ENCODE results near the gene LSM14A.

Gene LSM14A

DNA sequence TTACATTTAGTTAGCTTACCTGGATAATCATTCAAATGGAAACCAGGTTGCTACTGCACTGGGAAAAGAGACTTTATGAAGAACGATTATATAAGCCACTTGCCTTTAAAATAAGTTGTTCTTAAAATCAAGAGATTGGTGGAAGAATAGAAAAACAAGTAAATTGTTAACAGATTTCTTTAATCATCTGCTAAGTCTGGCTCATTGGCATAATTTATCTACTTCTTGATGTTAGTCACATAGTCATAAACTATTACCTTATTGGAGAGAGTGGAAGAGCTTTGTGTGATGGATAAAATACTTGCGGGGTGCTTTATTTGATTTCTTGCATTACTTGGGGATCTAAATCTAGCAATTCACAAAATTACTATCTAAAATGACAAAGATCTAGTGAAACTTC lies 6.8 kb downstream of the LSM14A start:
- DNase-seq (ENCODE audit: extremely low read depth, low read depth), result no peak
- TF ChIP-seq, protein P1, sequence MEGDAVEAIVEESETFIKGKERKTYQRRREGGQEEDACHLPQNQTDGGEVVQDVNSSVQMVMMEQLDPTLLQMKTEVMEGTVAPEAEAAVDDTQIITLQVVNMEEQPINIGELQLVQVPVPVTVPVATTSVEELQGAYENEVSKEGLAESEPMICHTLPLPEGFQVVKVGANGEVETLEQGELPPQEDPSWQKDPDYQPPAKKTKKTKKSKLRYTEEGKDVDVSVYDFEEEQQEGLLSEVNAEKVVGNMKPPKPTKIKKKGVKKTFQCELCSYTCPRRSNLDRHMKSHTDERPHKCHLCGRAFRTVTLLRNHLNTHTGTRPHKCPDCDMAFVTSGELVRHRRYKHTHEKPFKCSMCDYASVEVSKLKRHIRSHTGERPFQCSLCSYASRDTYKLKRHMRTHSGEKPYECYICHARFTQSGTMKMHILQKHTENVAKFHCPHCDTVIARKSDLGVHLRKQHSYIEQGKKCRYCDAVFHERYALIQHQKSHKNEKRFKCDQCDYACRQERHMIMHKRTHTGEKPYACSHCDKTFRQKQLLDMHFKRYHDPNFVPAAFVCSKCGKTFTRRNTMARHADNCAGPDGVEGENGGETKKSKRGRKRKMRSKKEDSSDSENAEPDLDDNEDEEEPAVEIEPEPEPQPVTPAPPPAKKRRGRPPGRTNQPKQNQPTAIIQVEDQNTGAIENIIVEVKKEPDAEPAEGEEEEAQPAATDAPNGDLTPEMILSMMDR (IDR thresholded peaks at IDR 0.05; ENCODE audit: low read depth, low read length), result no peak

DNA sequence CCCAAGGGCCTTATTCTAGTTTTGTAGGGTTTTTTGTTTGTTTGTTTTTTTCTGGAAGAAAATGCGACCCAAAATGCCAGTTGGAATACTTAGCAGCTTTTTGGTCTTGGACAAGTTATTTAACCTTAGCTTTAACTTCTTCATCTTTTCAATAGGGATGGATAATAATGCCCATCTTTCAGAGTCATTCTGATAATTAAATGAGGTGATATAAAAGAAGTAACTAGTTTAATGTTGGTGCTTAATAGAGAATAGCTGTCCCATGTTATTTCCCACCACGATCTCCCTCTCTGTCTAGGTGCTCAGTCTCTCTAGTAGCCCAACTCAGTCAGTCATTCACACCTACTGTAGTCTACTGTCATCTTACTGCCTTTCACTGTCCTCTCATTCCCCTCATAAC lies 8.0 kb downstream of the LSM14A start:
- TF ChIP-seq, protein P1 (IDR thresholded peaks at IDR 0.05; ENCODE audit: low read depth, low read length), result no peak
- DNase-seq (ENCODE audit: extremely low read depth, low read depth), result no peak

DNA sequence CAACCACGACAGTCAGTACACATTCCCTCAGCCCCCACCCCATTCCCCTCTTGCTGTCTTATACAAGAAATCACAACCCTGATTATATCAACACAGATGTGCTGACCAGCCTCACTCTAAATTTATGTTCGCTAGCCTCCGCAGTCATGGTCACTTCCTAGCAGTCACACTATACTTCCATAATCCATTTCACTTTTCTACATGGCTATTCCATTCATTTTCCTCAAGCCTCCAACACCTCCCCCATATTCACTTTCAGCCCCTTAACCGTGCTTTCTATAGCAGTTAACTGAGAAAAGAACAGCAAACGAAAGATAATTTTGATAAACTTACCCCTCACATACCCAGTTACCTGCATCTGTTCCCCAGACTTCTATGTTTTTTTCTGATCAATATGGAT lies 8.4 kb downstream of the LSM14A start:
- TF ChIP-seq, protein P1 (IDR thresholded peaks at IDR 0.05; ENCODE audit: low read depth, low read length), result no peak
- no peak for DNase-seq (ENCODE audit: extremely low read depth, low read depth)

DNA sequence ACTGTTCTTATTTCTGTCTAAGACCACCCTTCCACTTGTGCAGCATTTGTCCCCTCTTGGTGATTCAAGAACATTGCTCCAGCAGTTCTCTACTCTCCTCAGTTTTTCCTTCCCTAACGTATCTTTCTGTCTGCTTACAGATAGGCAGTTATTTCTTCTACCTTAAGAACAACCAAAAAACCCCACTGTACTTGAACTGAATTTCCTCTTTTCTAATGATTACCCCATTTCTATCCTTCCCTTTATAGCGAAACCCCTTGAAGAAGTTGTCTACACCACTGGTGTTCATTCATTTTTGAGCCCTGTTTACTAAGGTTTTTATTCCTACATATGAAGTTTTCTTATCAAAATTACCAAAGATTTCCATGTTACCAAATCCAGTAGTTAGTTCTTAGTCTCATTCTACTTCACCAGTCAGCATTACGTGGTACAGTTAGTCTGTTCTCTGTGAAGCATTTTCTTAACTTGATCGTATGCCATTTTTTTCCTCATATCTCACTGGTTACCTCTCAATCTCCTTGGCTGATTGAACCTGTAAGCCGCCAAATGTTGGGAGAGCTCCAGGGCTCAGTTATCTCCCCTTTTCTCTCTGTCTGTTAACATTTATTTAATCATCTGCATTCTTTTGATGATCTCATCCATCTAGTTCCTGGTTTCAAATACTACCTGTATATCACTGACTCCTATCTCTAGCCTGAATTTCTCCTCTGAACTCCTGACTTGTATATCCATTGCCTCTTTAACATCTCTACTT lies 9.0 kb downstream of the LSM14A start:
- TF ChIP-seq, protein P1 (IDR thresholded peaks at IDR 0.05; ENCODE audit: low read depth, low read length), result no peak

DNA sequence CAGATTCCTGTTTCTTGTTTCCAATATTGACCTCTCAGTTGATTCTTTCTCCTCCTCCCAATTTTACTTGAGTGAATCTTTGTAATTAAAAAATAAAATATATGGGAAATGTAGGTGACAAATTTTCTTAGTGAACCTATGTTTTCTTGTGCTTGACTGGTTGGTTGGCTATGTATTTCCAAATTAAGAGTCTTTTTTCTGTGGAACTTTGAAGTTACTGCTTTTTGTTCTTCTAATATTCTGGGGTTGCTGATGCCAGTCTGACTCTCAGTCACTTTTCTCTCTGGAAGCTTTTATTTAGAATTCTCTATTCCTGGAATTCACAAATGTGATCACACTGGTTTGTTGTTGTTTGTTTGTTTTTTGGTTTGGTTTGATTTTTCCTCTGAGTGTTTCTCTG lies 9.8 kb downstream of the LSM14A start:
- DNase-seq (ENCODE audit: extremely low read depth, low read depth), result no peak
- TF ChIP-seq, protein P1 (IDR thresholded peaks at IDR 0.05; ENCODE audit: low read depth, low read length), result no peak

More for the DNA sequence above, 9.0 kb downstream of the LSM14A start:
- DNase-seq (ENCODE audit: extremely low read depth, low read depth), result no peak

DNA sequence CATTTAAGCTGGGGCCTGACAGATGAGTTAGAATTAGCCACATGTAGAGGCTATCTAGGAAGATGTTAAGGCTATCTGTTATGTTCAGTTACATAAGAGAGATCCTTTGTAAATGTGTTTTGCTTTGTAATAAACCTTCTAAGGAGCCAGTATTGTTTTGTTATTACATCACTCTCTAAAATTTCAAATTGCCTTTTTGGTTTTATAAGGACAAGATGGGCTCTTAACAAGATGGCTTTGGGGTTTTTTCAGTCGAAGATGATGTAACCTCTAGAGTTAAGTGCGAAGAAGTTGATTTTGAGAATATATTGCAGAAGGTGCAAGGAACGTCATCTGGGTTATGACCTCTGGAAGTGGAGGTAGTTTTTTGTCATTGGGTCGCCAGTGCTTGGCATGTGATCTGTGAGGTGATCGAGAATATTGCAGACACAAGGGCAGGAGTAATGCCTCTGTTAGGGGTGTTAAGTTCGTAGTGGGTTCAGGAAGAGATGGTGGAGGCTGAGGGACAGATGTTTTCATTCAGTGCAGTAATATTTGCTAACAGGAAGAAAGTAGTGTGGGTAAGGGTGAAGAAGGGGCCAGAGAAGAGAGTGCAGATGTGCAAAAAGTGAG lies 12.7 kb downstream of the LSM14A start:
- DNase-seq (ENCODE audit: extremely low read depth, low read depth), result no peak

DNA sequence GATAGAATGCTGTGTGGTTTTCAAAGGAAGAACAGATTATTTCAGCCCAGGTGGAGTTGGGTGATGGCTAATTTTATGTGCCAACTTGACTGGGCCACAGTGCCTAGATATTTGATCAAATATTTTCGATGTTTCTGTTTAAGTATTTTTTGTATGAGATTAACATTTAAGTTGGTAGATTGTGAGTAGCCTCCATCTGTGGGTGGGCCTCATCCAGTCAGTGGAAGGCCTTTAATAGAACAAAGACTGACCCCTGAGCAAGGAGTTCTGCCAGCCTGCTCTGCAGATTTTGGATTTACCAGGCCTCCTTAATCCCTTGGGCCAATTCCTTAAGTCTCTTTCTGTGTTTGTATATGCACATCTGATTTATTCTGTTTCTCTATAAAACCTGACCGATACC lies 13.9 kb downstream of the LSM14A start:
- no peak for DNase-seq (ENCODE audit: extremely low read depth, low read depth)

More for the DNA sequence above, 12.7 kb downstream of the LSM14A start:
- TF ChIP-seq, protein P1 (IDR thresholded peaks at IDR 0.05; ENCODE audit: low read depth, low read length), result no peak

More for the DNA sequence above, 13.9 kb downstream of the LSM14A start:
- TF ChIP-seq, protein P1 (IDR thresholded peaks at IDR 0.05; ENCODE audit: low read depth, low read length), result no peak
